ENCODE measurements around the gene C1orf105.
"Not testable (repeated sequence)": the region's sequence is repeated elsewhere in the genome, so short reads cannot be mapped to it uniquely, and the experiment has no call there.

The C1orf105 gene

GRCh38 chr1:172420385-172420784, at the start of gene C1orf105:
C1orf105 (plus strand) TSS chr1:172420685; CDS start chr1:172420886, 201 bp downstream.
- Mint-ChIP-seq H3K4me3 (no peak within 1 kb of the TSS), H3K4me1 (ENCODE audit: low read depth) (peaks cover 7% of the 10 kb centered on the region), H3K27ac (peak within 1 kb of the TSS; percentile 37)

GRCh38 chr1:172371646-172372045, 48.8 kb upstream of the C1orf105 start:
- peaks cover 21% of the 10 kb centered on the region for H3K9me3 Mint-ChIP-seq
- H3K4me3 Mint-ChIP-seq, H3K27ac Mint-ChIP-seq, H3K27me3 Mint-ChIP-seq: not testable (repeated sequence)
- peaks cover 25% of the 10 kb centered on the region for H3K4me1 Mint-ChIP-seq (ENCODE audit: low read depth)
- peaks cover 14% of the 10 kb centered on the region for H3K36me3 Mint-ChIP-seq (ENCODE audit: low read depth)

More at GRCh38 chr1:172420385-172420784, at the start of gene C1orf105:
- Mint-ChIP-seq H3K36me3 (ENCODE audit: low read depth) (no peaks in the 10 kb centered on the region), H3K27me3 (no peaks in the 10 kb centered on the region), H3K9me3 (no peaks in the 10 kb centered on the region)

GRCh38 chr1:172373864-172374263, 46.6 kb upstream of the C1orf105 start:
- Mint-ChIP-seq H3K36me3 (ENCODE audit: low read depth) (no peaks in the 10 kb centered on the region), H3K27ac (no peak overlapping the region), H3K4me3 (no peak overlapping the region), H3K27me3 (no peaks in the 10 kb centered on the region), H3K4me1 (ENCODE audit: low read depth) (peaks cover 26% of the 10 kb centered on the region), H3K9me3 (peaks cover 4% of the 10 kb centered on the region)

- Mint-ChIP-seq H3K36me3 (ENCODE audit: low read depth) (no peaks in the 10 kb centered on the region), H3K4me3 (no peak overlapping the region), H3K4me1 (ENCODE audit: low read depth) (peaks cover 32% of the 10 kb centered on the region), H3K9me3 (no peaks in the 10 kb centered on the region), H3K27me3 (no peaks in the 10 kb centered on the region), H3K27ac (peak overlapping the region; percentile 49)
These were observed 45.3 kb upstream of the C1orf105 start for GRCh38 chr1:172375211-172375631.

- H3K27ac Mint-ChIP-seq, result no peak overlapping the region
- H3K4me3 Mint-ChIP-seq, result no peak overlapping the region
- peaks cover 44% of the 10 kb centered on the region for H3K4me1 Mint-ChIP-seq (ENCODE audit: low read depth)
These were observed 44.1 kb upstream of the C1orf105 start for GRCh38 chr1:172376431-172376830.

GRCh38 chr1:172377565-172377964, 42.9 kb upstream of the C1orf105 start:
- Mint-ChIP-seq H3K27me3 (no peaks in the 10 kb centered on the region), H3K4me1 (ENCODE audit: low read depth) (peaks cover 55% of the 10 kb centered on the region), H3K36me3 (ENCODE audit: low read depth) (no peaks in the 10 kb centered on the region), H3K9me3 (no peaks in the 10 kb centered on the region), H3K4me3 (no peak overlapping the region), H3K27ac (no peak overlapping the region)

More at GRCh38 chr1:172376431-172376830, 44.1 kb upstream of the C1orf105 start:
- no peaks in the 10 kb centered on the region for H3K27me3 Mint-ChIP-seq
- H3K9me3 Mint-ChIP-seq, result no peaks in the 10 kb centered on the region
- no peaks in the 10 kb centered on the region for H3K36me3 Mint-ChIP-seq (ENCODE audit: low read depth)

- no peaks in the 10 kb centered on the region for H3K36me3 Mint-ChIP-seq (ENCODE audit: low read depth)
- H3K4me1 Mint-ChIP-seq (ENCODE audit: low read depth), result peaks cover 55% of the 10 kb centered on the region
- H3K9me3 Mint-ChIP-seq, result no peaks in the 10 kb centered on the region
- no peak overlapping the region for H3K4me3 Mint-ChIP-seq
- H3K27me3 Mint-ChIP-seq, result no peaks in the 10 kb centered on the region
- no peak overlapping the region for H3K27ac Mint-ChIP-seq
These were observed 42.2 kb upstream of the C1orf105 start for GRCh38 chr1:172378109-172378760.

GRCh38 chr1:172380441-172381244, 39.8 kb upstream of the C1orf105 start:
- peaks cover 40% of the 10 kb centered on the region for H3K4me1 Mint-ChIP-seq (ENCODE audit: low read depth)
- no peaks in the 10 kb centered on the region for H3K27me3 Mint-ChIP-seq
- H3K36me3 Mint-ChIP-seq (ENCODE audit: low read depth), result no peaks in the 10 kb centered on the region
- peak overlapping the region; percentile 70 for H3K4me3 Mint-ChIP-seq
- no peaks in the 10 kb centered on the region for H3K9me3 Mint-ChIP-seq
- peak overlapping the region; percentile 78 for H3K27ac Mint-ChIP-seq

GRCh38 chr1:172381946-172382345, 38.5 kb upstream of the C1orf105 start:
- H3K27ac Mint-ChIP-seq, result peak overlapping the region; percentile 41
- no peaks in the 10 kb centered on the region for H3K9me3 Mint-ChIP-seq
- no peak overlapping the region for H3K4me3 Mint-ChIP-seq
- no peaks in the 10 kb centered on the region for H3K27me3 Mint-ChIP-seq
- no peaks in the 10 kb centered on the region for H3K36me3 Mint-ChIP-seq (ENCODE audit: low read depth)
- peaks cover 32% of the 10 kb centered on the region for H3K4me1 Mint-ChIP-seq (ENCODE audit: low read depth)

- H3K27me3 Mint-ChIP-seq, result no peaks in the 10 kb centered on the region
- H3K4me1 Mint-ChIP-seq (ENCODE audit: low read depth), result peaks cover 32% of the 10 kb centered on the region
- no peak overlapping the region for H3K27ac Mint-ChIP-seq
- H3K9me3 Mint-ChIP-seq, result no peaks in the 10 kb centered on the region
- H3K36me3 Mint-ChIP-seq (ENCODE audit: low read depth), result no peaks in the 10 kb centered on the region
- no peak overlapping the region for H3K4me3 Mint-ChIP-seq
These were observed 38.1 kb upstream of the C1orf105 start for GRCh38 chr1:172382406-172382805.

GRCh38 chr1:172382990-172383389, 37.5 kb upstream of the C1orf105 start:
- Mint-ChIP-seq H3K4me3 (no peak overlapping the region), H3K36me3 (ENCODE audit: low read depth) (no peaks in the 10 kb centered on the region), H3K27ac (no peak overlapping the region), H3K4me1 (ENCODE audit: low read depth) (peaks cover 32% of the 10 kb centered on the region), H3K27me3 (no peaks in the 10 kb centered on the region), H3K9me3 (no peaks in the 10 kb centered on the region)

GRCh38 chr1:172383536-172383935, 36.9 kb upstream of the C1orf105 start:
- Mint-ChIP-seq H3K4me1 (ENCODE audit: low read depth) (peaks cover 32% of the 10 kb centered on the region), H3K27me3 (no peaks in the 10 kb centered on the region), H3K4me3 (no peak overlapping the region), H3K27ac (no peak overlapping the region), H3K9me3 (no peaks in the 10 kb centered on the region), H3K36me3 (ENCODE audit: low read depth) (no peaks in the 10 kb centered on the region)

- Mint-ChIP-seq H3K27ac (no peak overlapping the region), H3K4me3 (no peak overlapping the region), H3K9me3 (no peaks in the 10 kb centered on the region), H3K4me1 (ENCODE audit: low read depth) (peaks cover 32% of the 10 kb centered on the region), H3K36me3 (ENCODE audit: low read depth) (no peaks in the 10 kb centered on the region), H3K27me3 (no peaks in the 10 kb centered on the region)
These were observed 35.8 kb upstream of the C1orf105 start for GRCh38 chr1:172384656-172385055.

GRCh38 chr1:172386046-172386445, 34.4 kb upstream of the C1orf105 start:
- H3K9me3 Mint-ChIP-seq, result no peaks in the 10 kb centered on the region
- peaks cover 26% of the 10 kb centered on the region for H3K4me1 Mint-ChIP-seq (ENCODE audit: low read depth)
- no peak overlapping the region for H3K4me3 Mint-ChIP-seq
- H3K27ac Mint-ChIP-seq, result no peak overlapping the region
- no peaks in the 10 kb centered on the region for H3K36me3 Mint-ChIP-seq (ENCODE audit: low read depth)
- no peaks in the 10 kb centered on the region for H3K27me3 Mint-ChIP-seq

GRCh38 chr1:172388490-172388889, 32.0 kb upstream of the C1orf105 start:
- Mint-ChIP-seq H3K4me1 (ENCODE audit: low read depth) (peaks cover 32% of the 10 kb centered on the region), H3K27ac (no peak overlapping the region), H3K4me3 (no peak overlapping the region), H3K9me3 (no peaks in the 10 kb centered on the region), H3K36me3 (ENCODE audit: low read depth) (no peaks in the 10 kb centered on the region), H3K27me3 (no peaks in the 10 kb centered on the region)
